ENCODE results near the gene GATM.
"Not testable (repeated sequence)": the region's sequence is repeated elsewhere in the genome, so short reads cannot be mapped to it uniquely, and the experiment has no call there.

- not testable (repeated sequence) for TF ChIP-seq POLR2A, POLR2AphosphoS5 (IDR thresholded peaks at IDR 0.05)
- TF ChIP-seq, protein P1, sequence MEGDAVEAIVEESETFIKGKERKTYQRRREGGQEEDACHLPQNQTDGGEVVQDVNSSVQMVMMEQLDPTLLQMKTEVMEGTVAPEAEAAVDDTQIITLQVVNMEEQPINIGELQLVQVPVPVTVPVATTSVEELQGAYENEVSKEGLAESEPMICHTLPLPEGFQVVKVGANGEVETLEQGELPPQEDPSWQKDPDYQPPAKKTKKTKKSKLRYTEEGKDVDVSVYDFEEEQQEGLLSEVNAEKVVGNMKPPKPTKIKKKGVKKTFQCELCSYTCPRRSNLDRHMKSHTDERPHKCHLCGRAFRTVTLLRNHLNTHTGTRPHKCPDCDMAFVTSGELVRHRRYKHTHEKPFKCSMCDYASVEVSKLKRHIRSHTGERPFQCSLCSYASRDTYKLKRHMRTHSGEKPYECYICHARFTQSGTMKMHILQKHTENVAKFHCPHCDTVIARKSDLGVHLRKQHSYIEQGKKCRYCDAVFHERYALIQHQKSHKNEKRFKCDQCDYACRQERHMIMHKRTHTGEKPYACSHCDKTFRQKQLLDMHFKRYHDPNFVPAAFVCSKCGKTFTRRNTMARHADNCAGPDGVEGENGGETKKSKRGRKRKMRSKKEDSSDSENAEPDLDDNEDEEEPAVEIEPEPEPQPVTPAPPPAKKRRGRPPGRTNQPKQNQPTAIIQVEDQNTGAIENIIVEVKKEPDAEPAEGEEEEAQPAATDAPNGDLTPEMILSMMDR (IDR thresholded peaks at IDR 0.05): not testable (repeated sequence)
These were observed 8.3 kb downstream of the GATM start for GRCh38 chr15:45370042-45370441.
